SU-DHL-6 (cell line): Measurements from ENCODE around the gene PITPNM3.

Source experiments
- H2AFZ ChIP-seq: fragments of 200-600 bp; sonication (generic); 2 replicates; pipeline ENCODE4 v1.6.1; 2014; ENCODE audit warnings: low read depth, mild to moderate bottlenecking, moderate library complexity, mixed read lengths, antibody characterized with exemption, low read length; ENCODE audit not compliant: severe bottlenecking
- H3F3A ChIP-seq: fragments of 200-600 bp; shearing (Covaris generic); 2 replicates; pipeline ENCODE4 v1.6.0; 2016; ENCODE audit warnings: antibody characterized with exemption, mild to moderate bottlenecking; ENCODE audit not compliant: insufficient read depth
- H3K27ac ChIP-seq: fragments of 200-600 bp; sonication (generic); 2 replicates; pipeline ENCODE4 v1.5.1; 2016; ENCODE audit warnings: low read depth, mild to moderate bottlenecking, low read length, moderate library complexity, mixed read lengths
- H3K27me3 ChIP-seq: fragments of 200-600 bp; sonication (generic), shearing (Covaris generic); 2 replicates; pipeline ENCODE4 v1.6.0; 2014; ENCODE audit warnings: mild to moderate bottlenecking, low read length
- H3K36me3 ChIP-seq: fragments of 200-600 bp; sonication (generic); 2 replicates; pipeline ENCODE4 v1.6.1; 2014; ENCODE audit warnings: mild to moderate bottlenecking, low read length, mixed read lengths
- H3K4me2 ChIP-seq: fragments of 300-600, 200-600 bp; shearing (Covaris generic), sonication (generic); 2 replicates; pipeline ENCODE4 v1.6.0; 2014; ENCODE audit warnings: low read length, low read depth, mild to moderate bottlenecking; ENCODE audit not compliant: poor library complexity, severe bottlenecking
- H3K4me3 ChIP-seq: fragments of 200-600 bp; sonication (generic); 2 replicates; pipeline ENCODE4 v1.5.1; 2014; ENCODE audit warnings: antibody characterized with exemption, low read length, mild to moderate bottlenecking, mixed read lengths; ENCODE audit not compliant: insufficient read depth, poor library complexity, severe bottlenecking
- H3K79me2 ChIP-seq: fragments of 200-600 bp; sonication (generic); 2 replicates; pipeline ENCODE4 v1.6.1; 2014; ENCODE audit warnings: mild to moderate bottlenecking, low read length, moderate library complexity; ENCODE audit not compliant: insufficient read depth
- H3K9ac ChIP-seq: fragments of 200-600 bp; sonication (generic); 2 replicates; pipeline ENCODE4 v1.7.0; 2014; ENCODE audit warnings: mild to moderate bottlenecking, low read length
- H3K9me2 ChIP-seq: fragments of 200-600 bp; sonication (generic); replicated peaks from 2 replicates; pipeline ENCODE4 v1.6.1; 2014; ENCODE audit warnings: low read length; ENCODE audit not compliant: insufficient read depth
- H3K9me3 ChIP-seq: fragments of 200-600 bp; sonication (generic); 2 replicates; pipeline ENCODE4 v1.6.1; 2014; ENCODE audit warnings: low read length, mixed read lengths; ENCODE audit not compliant: insufficient read depth
- H4K20me1 ChIP-seq: fragments of 200-600 bp; sonication (generic); 2 replicates; pipeline ENCODE4 v1.6.1; 2014; ENCODE audit warnings: low read depth, mild to moderate bottlenecking, antibody characterized with exemption, low read length, moderate library complexity, mixed read lengths
- EZH2phosphoT487 ChIP-seq: fragments of 200-600 bp; sonication (generic), shearing (Covaris generic); conservative IDR thresholded peaks from 2 replicates; pipeline ENCODE4 v1.6.1; 2018; ENCODE audit warnings: mild to moderate bottlenecking, antibody characterized with exemption, low read length, moderate library complexity, mixed read lengths
- TF ChIP-seq, protein P1 (sequence below): fragments of 200-600 bp; sonication (generic); IDR thresholded peaks from one replicate; pipeline ENCODE4 v1.5.1; 2017; ENCODE audit warnings: antibody characterized with exemption, mild to moderate bottlenecking, low read length, moderate library complexity; ENCODE audit not compliant: insufficient read depth, poor library complexity, severe bottlenecking

The PITPNM3 gene

DNA sequence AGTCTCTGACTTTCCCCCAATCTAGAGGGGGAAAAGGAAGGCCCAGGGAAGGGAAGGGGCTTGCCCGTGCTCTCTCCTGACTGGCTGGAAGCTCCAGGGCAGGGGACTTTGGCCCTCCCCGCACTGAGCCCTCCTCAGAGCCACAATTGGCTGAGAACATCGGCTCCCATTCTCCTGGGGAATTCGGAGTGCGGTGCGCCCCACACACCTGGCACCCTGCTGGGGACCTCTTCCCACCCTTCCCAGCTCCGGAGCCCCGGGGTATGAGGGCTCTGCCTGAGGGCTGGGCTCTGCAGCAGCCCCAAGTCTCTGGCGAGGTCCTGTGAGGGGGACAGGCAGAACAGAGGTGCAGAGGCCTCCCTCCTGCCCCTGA is 76.1 kb downstream of the PITPNM3 start:
- Histone ChIP-seq H3K27ac (no peak overlapping the region), H3K9ac (no peak overlapping the region), H4K20me1 (no peaks in the 10 kb centered on the region), H2AFZ (no peak overlapping the region), H3K4me2 (no peak overlapping the region), H3F3A (no peaks in the 10 kb centered on the region), H3K36me3 (no peaks in the 10 kb centered on the region), H3K79me2 (no peaks in the 10 kb centered on the region), H3K27me3 (no peaks in the 10 kb centered on the region), H3K4me3 (no peak overlapping the region), H3K9me2 (no peaks in the 10 kb centered on the region), H3K9me3 (no peaks in the 10 kb centered on the region)
- TF ChIP-seq, protein P1, sequence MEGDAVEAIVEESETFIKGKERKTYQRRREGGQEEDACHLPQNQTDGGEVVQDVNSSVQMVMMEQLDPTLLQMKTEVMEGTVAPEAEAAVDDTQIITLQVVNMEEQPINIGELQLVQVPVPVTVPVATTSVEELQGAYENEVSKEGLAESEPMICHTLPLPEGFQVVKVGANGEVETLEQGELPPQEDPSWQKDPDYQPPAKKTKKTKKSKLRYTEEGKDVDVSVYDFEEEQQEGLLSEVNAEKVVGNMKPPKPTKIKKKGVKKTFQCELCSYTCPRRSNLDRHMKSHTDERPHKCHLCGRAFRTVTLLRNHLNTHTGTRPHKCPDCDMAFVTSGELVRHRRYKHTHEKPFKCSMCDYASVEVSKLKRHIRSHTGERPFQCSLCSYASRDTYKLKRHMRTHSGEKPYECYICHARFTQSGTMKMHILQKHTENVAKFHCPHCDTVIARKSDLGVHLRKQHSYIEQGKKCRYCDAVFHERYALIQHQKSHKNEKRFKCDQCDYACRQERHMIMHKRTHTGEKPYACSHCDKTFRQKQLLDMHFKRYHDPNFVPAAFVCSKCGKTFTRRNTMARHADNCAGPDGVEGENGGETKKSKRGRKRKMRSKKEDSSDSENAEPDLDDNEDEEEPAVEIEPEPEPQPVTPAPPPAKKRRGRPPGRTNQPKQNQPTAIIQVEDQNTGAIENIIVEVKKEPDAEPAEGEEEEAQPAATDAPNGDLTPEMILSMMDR: no peak
- no peak for TF ChIP-seq EZH2phosphoT487

DNA sequence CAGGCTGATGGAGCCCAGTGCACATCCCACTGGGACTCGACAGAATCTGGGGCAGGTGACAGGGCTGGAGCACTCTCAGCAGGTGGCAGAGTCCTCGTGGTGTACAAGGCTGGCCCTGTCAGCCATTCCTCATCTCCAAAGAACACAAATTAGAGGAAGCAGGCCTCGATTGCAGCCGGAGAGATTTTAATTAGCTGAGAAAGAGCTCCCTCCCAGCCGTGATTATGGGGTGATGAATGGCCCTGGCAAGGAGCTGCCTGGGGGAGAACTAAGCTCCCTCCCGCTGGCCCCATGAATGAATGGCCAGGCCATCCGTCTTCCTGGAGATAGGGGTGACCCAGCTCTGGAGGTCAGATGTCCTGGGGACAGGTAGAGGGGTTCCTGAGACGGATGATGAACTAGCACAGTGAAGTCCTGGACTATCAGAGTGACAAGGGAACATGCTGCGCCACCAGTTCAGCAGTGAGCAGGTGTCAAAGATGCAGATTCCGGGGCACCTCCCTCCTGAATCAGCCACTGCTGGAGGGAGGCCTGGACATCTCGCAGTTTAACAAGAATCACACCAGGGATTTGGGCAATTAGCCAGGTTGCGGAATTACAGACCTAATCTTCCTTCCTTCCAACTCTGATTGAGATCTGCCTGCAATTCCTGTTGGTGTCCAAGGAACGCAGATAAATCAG is 76.6 kb downstream of the PITPNM3 start:
- H3K79me2 ChIP-seq: no peaks in the 10 kb centered on the region
- H3K9me2 ChIP-seq: no peaks in the 10 kb centered on the region
- no peak overlapping the region for H3K27ac ChIP-seq
- H3K27me3 ChIP-seq: no peaks in the 10 kb centered on the region
- no peak overlapping the region for H3K4me3 ChIP-seq
- H2AFZ ChIP-seq: no peak overlapping the region
- H3K4me2 ChIP-seq: no peak overlapping the region
- H3K36me3 ChIP-seq: no peaks in the 10 kb centered on the region
- H3K9me3 ChIP-seq: no peaks in the 10 kb centered on the region
- no peaks in the 10 kb centered on the region for H4K20me1 ChIP-seq
- TF ChIP-seq EZH2phosphoT487: no peak
- TF ChIP-seq, protein P1: no peak
- no peaks in the 10 kb centered on the region for H3F3A ChIP-seq
- no peak overlapping the region for H3K9ac ChIP-seq

DNA sequence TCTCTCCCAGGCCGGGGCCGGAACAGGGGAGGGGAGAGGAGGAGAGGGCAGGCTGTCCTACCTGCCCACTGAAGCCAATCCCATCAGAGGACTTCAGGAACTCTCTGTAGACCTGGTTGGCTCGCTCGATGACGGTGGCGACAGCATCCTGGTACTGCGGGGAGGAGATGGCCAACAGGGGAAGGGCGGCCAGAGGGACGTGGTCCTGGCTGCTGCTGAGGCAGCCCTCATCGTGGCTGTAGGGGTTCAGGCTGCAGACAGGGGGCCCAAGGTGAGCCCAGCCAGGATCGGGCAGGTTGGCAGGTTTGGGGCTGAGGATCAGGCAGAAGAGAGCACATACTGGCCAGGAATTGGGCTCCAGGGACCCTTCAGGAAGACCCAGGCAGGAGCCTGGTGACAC is 77.9 kb downstream of the PITPNM3 start:
- Histone ChIP-seq H4K20me1 (no peaks in the 10 kb centered on the region), H3K36me3 (no peaks in the 10 kb centered on the region), H3K4me2 (no peak overlapping the region), H3K79me2 (no peaks in the 10 kb centered on the region), H3K9me2 (no peaks in the 10 kb centered on the region), H2AFZ (no peak overlapping the region), H3K27ac (no peak overlapping the region), H3K27me3 (no peaks in the 10 kb centered on the region), H3K9ac (no peak overlapping the region), H3K9me3 (no peaks in the 10 kb centered on the region), H3K4me3 (no peak overlapping the region), H3F3A (no peaks in the 10 kb centered on the region)
- TF ChIP-seq, protein P1: no peak
- TF ChIP-seq EZH2phosphoT487: no peak
